GM19238 (cell line): ENCODE results near the gene PQBP1.
"Not testable (repeated sequence)": the region's sequence is repeated elsewhere in the genome, so short reads cannot be mapped to it uniquely, and the experiment has no call there.

Experiments used
- DNase-seq: peaks from one replicate; pipeline ENCODE4 v3.0.0; 2011; ENCODE audit warnings: low spot score; ENCODE audit not compliant: insufficient read length

Gene PQBP1

DNA sequence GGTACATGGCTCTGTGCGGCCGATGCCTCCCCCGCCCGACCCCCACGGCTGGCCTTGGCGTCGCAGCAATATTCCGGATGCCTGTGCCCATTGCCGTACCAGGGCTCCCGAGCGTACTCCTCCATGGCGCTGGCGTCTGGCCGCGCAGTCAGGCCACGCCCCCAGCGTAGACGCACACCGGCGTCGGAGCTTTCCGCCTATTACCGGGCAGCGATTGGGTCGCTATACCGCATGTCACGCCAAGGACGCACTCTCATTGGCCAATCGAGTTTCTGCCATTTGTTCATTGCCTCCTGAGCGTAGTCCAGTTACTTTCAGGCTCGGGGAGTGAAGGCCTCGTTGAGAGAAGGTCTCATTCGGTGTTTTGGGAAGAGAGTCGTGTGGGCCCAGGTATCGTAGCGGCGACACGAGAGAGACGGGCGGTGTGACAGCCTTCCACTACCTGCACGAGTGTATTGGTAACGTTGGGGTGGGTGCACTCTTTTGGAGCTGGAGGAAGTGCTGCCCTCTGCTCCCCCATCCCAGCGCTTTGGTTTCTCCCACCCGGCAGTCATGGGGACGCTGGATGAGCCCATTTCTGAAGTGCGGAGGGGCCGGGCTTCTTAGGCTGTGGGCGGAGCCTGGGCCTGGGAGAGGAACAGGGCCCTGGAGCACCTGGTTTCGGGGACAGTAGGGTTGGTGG lies at the start of gene PQBP1, which contains the start of gene TIMM17B:
Gene PQBP1, plus strand, starts transcription at position 306 of the 682 bp plus-strand sequence. CDS start 580 bp downstream, outside the sequence.
Gene TIMM17B, minus strand, starts transcription at position 144 of the 682 bp plus-strand sequence. Its CDS starts 19 bp downstream, at position 125.
- peak; percentile 78 for DNase-seq

- DNase-seq = no peak
Measured at GRCh38 chrX:48848847-48849246, 48.9 kb upstream of the PQBP1 start.

GRCh38 chrX:48852857-48853256 lies 44.9 kb upstream of the PQBP1 start:
- DNase-seq = no peak

DNA sequence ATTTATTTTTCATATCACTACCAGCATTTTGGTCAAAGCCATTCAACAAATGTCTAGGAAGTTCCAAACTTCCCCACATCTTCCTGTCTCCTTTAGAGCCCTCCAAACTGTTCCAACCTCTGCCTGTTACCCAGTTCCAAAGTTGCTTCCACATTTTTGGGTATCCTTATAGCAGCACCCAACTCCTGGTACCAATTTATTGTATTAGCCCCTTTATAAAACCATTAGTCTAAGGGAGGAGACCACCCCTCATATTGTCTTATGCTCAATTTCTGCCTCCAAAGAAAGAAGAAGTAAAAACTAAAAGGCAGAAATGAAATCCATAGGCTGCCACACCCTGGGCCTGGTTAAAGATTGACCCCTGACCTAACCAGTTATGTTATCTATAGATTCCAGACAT lies 44.2 kb upstream of the PQBP1 start:
- not testable (repeated sequence) for DNase-seq

DNA sequence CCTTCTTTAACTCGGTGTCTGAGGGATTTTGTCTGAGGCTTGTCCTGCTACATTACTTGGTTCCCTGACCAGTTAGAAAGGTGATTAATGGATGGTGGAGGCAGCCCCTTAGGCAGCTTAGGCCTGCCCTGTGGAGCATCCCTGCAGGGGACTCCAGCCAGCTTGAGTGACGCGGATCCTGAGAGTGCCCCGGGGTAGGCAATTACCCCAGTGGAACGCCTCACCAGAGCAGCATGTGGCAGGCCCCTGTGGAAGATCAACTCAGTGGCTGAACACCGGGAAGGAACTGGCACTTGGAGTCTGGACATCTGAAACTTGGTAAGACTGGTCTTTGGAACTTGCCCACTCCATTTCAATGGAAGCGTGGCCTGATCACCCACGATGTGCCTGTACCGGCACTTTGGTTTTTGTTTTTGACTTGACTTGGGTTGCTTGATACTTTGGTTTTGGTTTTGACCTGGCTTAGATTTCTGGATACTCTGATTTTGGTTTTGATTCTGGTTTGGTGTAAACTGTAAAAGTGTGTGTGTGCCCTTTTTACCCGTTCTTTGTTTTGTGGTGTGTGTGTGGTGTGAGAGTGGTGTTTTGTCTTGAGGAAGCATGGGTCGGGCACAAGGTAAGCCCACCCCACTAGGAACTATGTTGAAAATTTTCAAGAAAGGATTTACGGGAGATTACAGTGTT lies 43.5 kb upstream of the PQBP1 start:
- DNase-seq = not testable (repeated sequence)

DNA sequence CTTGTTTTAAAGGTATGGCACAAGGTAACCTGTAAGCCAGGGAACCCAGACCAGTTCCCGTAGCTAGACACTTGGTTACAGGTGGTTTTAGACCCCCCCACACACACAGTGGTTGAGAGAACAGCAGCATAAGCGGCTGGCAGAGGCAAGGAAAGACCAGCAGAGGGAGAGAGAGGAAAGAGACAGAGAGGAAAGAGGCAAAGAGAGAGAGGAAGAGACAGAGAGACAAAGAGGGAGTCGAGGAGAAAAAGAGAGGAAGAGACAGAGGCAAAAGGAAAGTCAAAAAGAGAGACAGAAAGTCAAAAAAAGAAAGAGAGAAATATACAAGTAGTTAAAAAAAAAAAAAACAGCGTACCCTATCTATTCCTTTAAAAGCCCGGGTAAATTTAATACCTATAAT lies 42.8 kb upstream of the PQBP1 start:
- DNase-seq = no peak

DNA sequence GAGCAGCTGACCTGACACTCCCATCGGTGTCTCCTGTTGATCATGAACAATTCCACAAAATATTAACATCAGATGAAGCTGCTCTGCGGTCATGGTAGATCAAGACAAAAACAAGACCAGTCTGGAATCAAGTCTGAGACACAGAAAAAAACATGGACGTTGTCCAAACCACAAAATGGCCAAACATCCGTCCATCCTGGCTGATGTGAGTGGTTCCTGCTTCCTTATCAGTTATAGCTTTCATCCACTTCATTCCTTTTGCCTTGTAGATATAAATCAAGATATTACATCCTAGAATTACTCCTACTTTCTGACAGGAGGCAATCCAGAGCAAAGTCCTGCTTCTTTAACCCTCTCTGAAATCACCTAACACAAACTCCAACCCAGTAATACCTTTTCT lies 33.5 kb upstream of the PQBP1 start:
- no peak for DNase-seq

DNA sequence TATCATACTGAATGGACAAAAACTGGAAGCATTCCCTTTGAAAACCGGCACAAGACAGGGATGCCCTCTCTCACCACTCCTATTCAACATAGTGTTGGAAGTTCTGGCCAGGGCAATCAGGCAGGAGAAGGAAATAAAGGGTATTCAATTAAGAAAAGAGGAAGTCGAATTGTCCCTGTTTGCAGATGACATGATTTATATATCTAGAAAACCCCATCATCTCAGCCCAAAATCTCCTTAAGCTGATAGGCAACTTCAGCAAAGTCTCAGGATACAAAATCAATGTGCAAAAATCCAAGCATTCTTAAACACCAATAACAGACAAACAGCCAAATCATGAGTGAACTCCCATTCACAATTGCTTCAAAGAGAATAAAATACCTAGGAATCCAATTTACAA lies 25.7 kb upstream of the PQBP1 start:
- not testable (repeated sequence) for DNase-seq

DNA sequence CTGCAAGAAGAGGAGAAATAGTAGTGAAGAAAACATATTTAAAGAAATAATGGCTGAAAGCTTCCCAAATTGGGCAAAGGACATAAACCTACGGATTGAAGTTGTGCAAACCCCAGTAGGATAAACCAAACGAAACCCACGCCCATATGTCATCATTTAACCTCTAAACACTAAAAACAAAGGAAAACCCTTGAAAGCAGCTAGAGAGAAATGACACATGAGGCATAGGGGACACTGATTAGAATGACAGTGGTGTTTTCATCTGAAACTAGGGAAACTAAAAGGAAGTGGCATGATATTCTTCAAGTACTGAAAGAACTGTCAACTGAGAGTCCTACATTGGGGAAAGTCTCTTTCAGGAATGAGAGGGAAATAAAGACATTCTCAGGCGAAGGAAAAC lies 20.8 kb upstream of the PQBP1 start:
- not testable (repeated sequence) for DNase-seq

GRCh38 chrX:48883729-48884128 lies 14.0 kb upstream of the PQBP1 start:
- no peak for DNase-seq

DNA sequence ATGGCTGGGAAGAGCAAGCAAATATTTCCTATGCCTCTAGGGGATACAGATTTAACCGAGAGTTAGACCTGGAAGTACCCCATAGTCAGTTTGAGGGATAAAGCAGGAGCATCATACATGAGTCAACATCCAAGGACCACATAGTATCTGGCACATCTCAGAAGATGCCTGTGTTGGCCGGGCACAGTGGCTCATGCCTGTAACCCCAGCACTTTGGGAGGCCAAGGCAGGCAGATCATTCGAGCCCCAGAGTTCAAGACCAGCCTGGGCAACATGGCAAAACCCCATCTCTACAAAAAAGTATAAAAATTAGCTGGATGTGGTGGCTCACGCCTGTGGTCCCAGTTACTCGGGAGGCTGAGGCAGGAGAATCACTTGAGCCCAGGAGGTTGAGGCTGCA lies 11.1 kb upstream of the PQBP1 start:
- not testable (repeated sequence) for DNase-seq

- DNase-seq = no peak
Measured at GRCh38 chrX:48890296-48890925, 7.3 kb upstream of the PQBP1 start.

DNA sequence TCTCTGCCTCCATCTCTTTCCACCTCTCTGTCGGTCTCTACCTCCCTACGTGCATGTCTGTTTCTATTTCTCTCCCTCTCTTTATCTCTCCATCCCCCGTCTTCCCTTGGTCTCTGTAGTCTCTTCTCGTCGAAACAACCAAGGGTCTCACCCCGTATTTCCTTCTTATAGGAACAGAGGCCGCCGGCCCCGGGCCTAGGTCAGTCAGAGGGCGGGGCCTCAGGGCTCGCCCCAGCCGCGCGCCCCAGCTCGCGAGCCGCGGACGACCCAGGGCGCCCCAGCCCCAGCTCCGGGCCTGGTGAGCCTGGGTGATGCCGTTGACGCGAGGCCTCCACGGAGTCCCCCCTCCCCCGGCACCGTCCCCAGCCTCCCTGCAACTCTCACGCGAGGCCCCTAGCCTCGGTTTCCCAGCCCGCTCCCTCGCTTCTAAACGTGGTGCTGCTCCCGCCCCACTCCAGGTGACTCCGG lies 6.8 kb upstream of the PQBP1 start:
- no peak for DNase-seq

- peak; percentile 49 for DNase-seq
Measured at GRCh38 chrX:48891402-48892288, 6.1 kb upstream of the PQBP1 start.

GRCh38 chrX:48892896-48893295 lies 4.8 kb upstream of the PQBP1 start:
- no peak for DNase-seq

DNA sequence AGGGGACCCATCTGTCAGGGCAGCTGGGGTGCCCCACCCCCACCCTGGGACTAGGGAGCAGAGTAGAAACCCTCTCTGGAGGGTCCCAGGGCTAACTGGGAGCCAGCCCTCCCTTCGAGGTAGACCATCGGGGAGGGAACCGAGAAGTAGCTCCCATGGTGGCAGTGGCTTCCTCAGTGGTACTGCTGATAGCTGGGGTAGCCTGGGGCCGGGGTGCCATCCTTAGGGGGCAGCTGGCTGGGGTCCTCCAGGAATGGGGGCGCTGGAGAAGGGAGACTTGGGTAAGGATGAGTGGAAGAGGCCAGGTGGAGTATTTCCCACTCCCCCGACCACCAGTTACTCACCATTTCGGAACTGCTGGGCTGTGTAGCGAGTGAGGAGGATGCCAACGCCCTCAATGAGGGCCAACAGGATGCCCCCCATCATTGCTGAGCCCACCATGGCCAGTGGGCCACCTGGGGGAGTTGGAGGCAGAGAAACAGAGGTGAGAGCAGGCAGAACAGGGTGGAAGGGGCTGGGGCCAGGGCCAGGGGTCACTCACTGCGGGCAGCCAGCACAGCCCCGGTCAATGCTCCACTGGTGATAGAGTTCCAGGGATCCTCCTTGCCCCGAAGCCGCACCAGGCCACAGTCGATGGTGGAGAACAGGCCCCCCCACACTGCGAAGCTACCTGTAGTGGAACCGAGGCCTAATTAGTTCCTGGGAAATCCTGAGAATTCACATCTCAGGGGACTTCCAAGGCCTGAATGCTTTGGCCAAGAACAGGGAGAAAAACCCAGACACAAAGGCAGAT lies 4.0 kb upstream of the PQBP1 start:
- DNase-seq = no peak

DNA sequence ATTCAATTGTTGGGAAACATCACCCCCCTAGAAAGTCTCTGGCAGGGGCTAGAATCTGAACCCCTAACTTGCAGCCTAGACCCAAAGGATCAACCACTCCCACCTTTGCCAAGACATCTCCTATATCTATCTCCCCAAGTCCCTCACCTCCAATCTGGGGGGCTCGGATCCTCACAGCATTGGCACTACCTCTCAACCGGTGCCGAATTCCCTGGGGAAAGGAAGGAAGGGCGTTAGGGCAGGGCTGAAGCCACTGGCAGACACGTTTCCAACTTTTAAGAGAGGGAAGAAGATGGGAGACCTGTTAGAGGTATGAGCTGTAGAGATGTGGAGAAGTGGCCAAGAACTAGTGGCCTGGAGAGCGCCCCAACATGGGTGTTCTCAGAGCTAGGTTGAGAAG lies 2.8 kb upstream of the PQBP1 start:
- no peak for DNase-seq

DNA sequence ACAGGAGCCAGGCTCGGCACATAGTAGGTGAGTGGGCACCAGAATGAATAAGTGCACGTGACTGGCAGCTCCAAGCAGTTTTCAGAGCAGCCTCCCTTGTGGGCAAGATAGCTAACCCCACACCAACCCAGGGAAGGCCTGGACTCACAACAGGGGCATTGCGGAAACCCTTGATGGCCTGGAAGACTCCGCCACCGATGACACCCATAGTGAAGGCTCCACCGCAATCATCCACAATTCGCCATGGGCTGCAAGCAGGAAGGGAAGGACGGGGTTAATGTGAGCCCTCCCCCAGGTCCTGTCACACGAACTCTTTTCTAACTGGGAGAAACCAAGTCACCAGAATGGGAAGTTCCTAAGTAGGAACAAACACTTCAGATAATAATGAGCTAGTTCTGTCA lies 1.1 kb upstream of the PQBP1 start:
- no peak for DNase-seq

DNA sequence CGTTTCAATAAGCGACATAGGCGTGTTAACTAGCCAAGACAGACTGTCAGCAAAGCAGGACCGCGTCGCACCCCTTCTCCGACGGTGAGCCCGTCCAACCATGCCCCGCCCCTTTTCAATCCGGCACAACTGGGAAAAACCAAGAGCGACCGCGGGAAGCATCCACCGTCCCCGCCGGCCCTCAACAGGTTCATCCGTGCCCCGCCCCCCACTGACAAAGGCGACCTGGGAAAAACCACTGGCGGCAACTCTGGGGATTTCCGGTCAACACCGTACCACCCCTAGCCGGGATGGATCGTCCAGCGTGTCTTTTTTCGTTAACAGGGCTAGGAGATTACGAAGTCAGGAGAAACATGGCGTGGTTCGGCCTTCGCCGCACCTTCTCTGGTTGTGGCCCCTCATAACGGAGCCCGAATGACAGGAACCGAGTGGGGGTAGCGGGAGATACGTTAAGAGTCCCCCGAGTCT lies 539 bp upstream of the PQBP1 start:
- DNase-seq = no peak

DNA sequence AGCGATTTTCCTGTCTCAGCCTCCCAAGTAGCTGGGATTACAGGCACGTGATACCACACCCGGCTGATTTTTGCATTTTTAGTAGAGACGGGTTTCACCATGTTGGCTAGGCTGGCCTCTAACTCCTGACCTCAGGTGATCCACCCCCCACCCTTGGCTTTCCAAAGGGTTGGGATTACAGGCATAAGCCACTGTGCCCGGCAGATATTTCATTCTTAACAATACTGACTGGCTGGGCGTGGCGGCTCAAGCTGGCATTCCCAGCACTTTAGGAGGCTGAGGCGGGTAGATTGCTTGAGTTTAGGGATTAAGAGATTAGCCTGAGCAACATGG lies 1.3 kb downstream of the PQBP1 start:
- no peak for DNase-seq

GRCh38 chrX:48901069-48901468 lies 3.3 kb downstream of the PQBP1 start:
- DNase-seq = no peak
